ENCODE data around the gene ERBIN.

The ERBIN gene

GRCh38 chr5:65919773-65920172, 6.6 kb upstream of the ERBIN start:
- no peak for DNase-seq (ENCODE audit: extremely low spot score)
- CTCF ChIA-PET, result no interaction called here
- TF ChIP-seq, protein P1, sequence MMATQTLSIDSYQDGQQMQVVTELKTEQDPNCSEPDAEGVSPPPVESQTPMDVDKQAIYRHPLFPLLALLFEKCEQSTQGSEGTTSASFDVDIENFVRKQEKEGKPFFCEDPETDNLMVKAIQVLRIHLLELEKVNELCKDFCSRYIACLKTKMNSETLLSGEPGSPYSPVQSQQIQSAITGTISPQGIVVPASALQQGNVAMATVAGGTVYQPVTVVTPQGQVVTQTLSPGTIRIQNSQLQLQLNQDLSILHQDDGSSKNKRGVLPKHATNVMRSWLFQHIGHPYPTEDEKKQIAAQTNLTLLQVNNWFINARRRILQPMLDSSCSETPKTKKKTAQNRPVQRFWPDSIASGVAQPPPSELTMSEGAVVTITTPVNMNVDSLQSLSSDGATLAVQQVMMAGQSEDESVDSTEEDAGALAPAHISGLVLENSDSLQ (IDR thresholded peaks at IDR 0.05), result no peak
- no peak for TF ChIP-seq LEF1 (IDR thresholded peaks at IDR 0.05; ENCODE audit: borderline replicate concordance)
- TF ChIP-seq TARDBP (IDR thresholded peaks at IDR 0.05), result no peak
- no peak for TF ChIP-seq SUZ12 (IDR thresholded peaks at IDR 0.05)
- TF ChIP-seq ARNT (IDR thresholded peaks at IDR 0.05), result no peak
- no peak for TF ChIP-seq BHLHE40 (IDR thresholded peaks at IDR 0.05; ENCODE audit: borderline replicate concordance)
- TF ChIP-seq FOXK2 (IDR thresholded peaks at IDR 0.05), result no peak

DNA sequence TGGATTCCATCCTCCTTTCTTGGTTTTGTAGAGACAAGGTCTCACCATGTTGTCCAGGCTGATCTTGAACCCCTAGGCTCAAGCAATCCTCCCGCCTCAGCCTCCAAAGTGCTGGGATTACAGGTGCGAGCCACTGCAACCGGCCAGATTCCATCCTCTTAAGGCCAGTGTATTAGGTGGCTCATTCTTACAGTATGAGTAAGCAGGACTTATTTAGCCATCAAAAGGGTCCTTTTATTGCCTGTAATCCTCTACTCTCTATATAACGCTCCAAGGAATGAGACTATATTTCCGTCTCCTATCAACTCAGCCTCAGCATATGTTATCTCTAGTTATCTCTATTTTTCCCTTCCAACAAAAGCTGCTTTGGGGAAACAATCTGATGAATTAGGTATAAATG, 3.0 kb upstream of the ERBIN start:
- no peak for DNase-seq (ENCODE audit: extremely low spot score)

More at GRCh38 chr5:65919773-65920172, 6.6 kb upstream of the ERBIN start:
- POLR2A ChIA-PET, result no interaction called here

DNA sequence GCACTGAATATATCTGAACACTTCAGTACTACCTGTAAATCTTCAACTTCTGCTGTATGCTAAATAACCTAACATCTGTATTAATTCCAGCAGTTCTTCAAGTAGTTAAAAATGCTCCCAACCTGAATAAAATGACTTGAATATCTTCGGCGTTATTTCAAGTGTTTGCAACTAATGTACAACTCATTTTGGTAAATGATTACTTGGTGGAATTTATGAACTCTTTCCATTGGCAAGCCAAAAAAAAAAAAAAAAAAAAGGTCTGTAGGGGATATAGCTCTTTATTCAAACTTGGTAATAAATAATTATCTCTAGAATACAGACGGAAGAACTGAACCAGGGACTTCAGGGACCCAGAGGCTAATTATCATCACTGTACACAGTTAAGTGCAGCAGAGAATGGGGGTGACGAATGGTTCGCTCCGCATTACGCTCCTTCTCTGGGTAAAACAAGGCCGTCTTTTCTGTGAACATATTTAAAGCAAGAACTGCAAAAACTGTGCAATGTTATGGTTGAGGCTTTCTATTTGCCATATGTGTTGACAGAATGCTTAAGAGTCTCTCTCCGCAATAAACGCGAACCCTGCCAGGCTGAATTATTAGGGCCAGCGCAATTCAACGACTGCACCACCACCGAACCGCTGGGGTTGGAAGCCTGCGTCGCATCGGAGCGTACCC, 1.9 kb upstream of the ERBIN start:
- no peak for TF ChIP-seq SUZ12 (IDR thresholded peaks at IDR 0.05)
- TF ChIP-seq FOXK2 (IDR thresholded peaks at IDR 0.05), result no peak
- TF ChIP-seq SP1 (IDR thresholded peaks at IDR 0.05), result no peak
- no peak for TF ChIP-seq NFRKB (IDR thresholded peaks at IDR 0.05)
- TF ChIP-seq, protein P1 (IDR thresholded peaks at IDR 0.05), result no peak
- no peak for TF ChIP-seq L3MBTL2 (conservative IDR thresholded peaks at IDR 0.05)
- TF ChIP-seq TARDBP (IDR thresholded peaks at IDR 0.05), result no peak
- TF ChIP-seq CTBP1 (IDR thresholded peaks at IDR 0.05; ENCODE audit: borderline replicate concordance), result no peak
- TF ChIP-seq ARNT (IDR thresholded peaks at IDR 0.05), result no peak
- no peak for TF ChIP-seq LEF1 (IDR thresholded peaks at IDR 0.05; ENCODE audit: borderline replicate concordance)
- no peak for TF ChIP-seq ZNF384 (IDR thresholded peaks at IDR 0.05)
- no peak for TF ChIP-seq FOXA1 (IDR thresholded peaks at IDR 0.05)
- TF ChIP-seq BHLHE40 (IDR thresholded peaks at IDR 0.05; ENCODE audit: borderline replicate concordance), result no peak
- no peak for TF ChIP-seq HDGF (IDR thresholded peaks at IDR 0.05; ENCODE audit: borderline replicate concordance)
- no peak for TF ChIP-seq FOXM1 (IDR thresholded peaks at IDR 0.05; ENCODE audit: borderline replicate concordance)
- TF ChIP-seq ELF4 (IDR thresholded peaks at IDR 0.05), result no peak
- no peak for DNase-seq (ENCODE audit: extremely low spot score)
- ChIA-PET POLR2A (interaction anchor here (0.9 kb wide), 1 partner anchor 9 kb away, joined by 3 read pairs; no protein-coding TSS in a partner anchor), CTCF (no interaction called here)

More for the DNA sequence above, 3.0 kb upstream of the ERBIN start:
- TF ChIP-seq FOXK2 (IDR thresholded peaks at IDR 0.05), result no peak
- CTCF ChIA-PET, result no interaction called here
- POLR2A ChIA-PET, result no interaction called here

GRCh38 chr5:65925044-65925600, 1.3 kb upstream of the ERBIN start:
- TF ChIP-seq SP1 (IDR thresholded peaks at IDR 0.05) (no peak), L3MBTL2 (conservative IDR thresholded peaks at IDR 0.05) (peak; percentile 67)
- ChIA-PET CTCF (no interaction called here), POLR2A (interaction anchor here (0.9 kb wide), 1 partner anchor 9 kb away, joined by 3 read pairs; no protein-coding TSS in a partner anchor)
- peak; percentile 55 for DNase-seq (ENCODE audit: extremely low spot score)

- CTCF ChIA-PET, result no interaction called here
- POLR2A ChIA-PET, result interaction anchor here (0.8 to 1.0 kb wide), 3 partner anchors 8 to 218 kb away, joined by 3 read pairs; partner anchors contain the start of gene SREK1
- no peak for TF ChIP-seq FOXA1 (IDR thresholded peaks at IDR 0.05)
- no peak for TF ChIP-seq ZNF384 (IDR thresholded peaks at IDR 0.05)
- no peak for TF ChIP-seq HDGF (IDR thresholded peaks at IDR 0.05; ENCODE audit: borderline replicate concordance)
- TF ChIP-seq ARNT (IDR thresholded peaks at IDR 0.05), result peak; percentile 32; the same call in 1 of the 2 replicates
- TF ChIP-seq ELF4 (IDR thresholded peaks at IDR 0.05), result no peak
- TF ChIP-seq SUZ12 (IDR thresholded peaks at IDR 0.05), result no peak
- TF ChIP-seq, protein P1 (IDR thresholded peaks at IDR 0.05), result no peak
- TF ChIP-seq SP1 (IDR thresholded peaks at IDR 0.05), result no peak
- peak; percentile 79 for TF ChIP-seq L3MBTL2 (conservative IDR thresholded peaks at IDR 0.05)
- peak; percentile 58; the same call in 1 of the 2 replicates for TF ChIP-seq CTBP1 (IDR thresholded peaks at IDR 0.05; ENCODE audit: borderline replicate concordance)
- no peak for TF ChIP-seq NFRKB (IDR thresholded peaks at IDR 0.05)
- TF ChIP-seq FOXM1 (IDR thresholded peaks at IDR 0.05; ENCODE audit: borderline replicate concordance), result peak; percentile 80; the same call in 1 of the 2 replicates
- no peak for TF ChIP-seq TARDBP (IDR thresholded peaks at IDR 0.05)
- TF ChIP-seq BHLHE40 (IDR thresholded peaks at IDR 0.05; ENCODE audit: borderline replicate concordance), result no peak
- no peak for TF ChIP-seq LEF1 (IDR thresholded peaks at IDR 0.05; ENCODE audit: borderline replicate concordance)
- no peak for TF ChIP-seq FOXK2 (IDR thresholded peaks at IDR 0.05)
- DNase-seq (ENCODE audit: extremely low spot score), result peak; percentile 83
These were observed 637 bp upstream of the ERBIN start for GRCh38 chr5:65925601-65926275.

- no peak for DNase-seq (ENCODE audit: extremely low spot score)
- CTCF ChIA-PET, result interaction anchor here (0.5 kb wide), 1 partner anchor 100 kb away, joined by 3 read pairs; no protein-coding TSS in a partner anchor
- no peak for TF ChIP-seq FOXA1 (IDR thresholded peaks at IDR 0.05)
- no peak for TF ChIP-seq ELF4 (IDR thresholded peaks at IDR 0.05)
- TF ChIP-seq LEF1 (IDR thresholded peaks at IDR 0.05; ENCODE audit: borderline replicate concordance), result no peak
- TF ChIP-seq FOXK2 (IDR thresholded peaks at IDR 0.05), result no peak
- TF ChIP-seq CTBP1 (IDR thresholded peaks at IDR 0.05; ENCODE audit: borderline replicate concordance), result no peak
- TF ChIP-seq SP1 (IDR thresholded peaks at IDR 0.05), result no peak
- TF ChIP-seq BHLHE40 (IDR thresholded peaks at IDR 0.05; ENCODE audit: borderline replicate concordance), result no peak
- TF ChIP-seq SUZ12 (IDR thresholded peaks at IDR 0.05), result no peak
- no peak for TF ChIP-seq NFRKB (IDR thresholded peaks at IDR 0.05)
- no peak for TF ChIP-seq ZNF384 (IDR thresholded peaks at IDR 0.05)
- TF ChIP-seq L3MBTL2 (conservative IDR thresholded peaks at IDR 0.05), result no peak
- TF ChIP-seq HDGF (IDR thresholded peaks at IDR 0.05; ENCODE audit: borderline replicate concordance), result no peak
- POLR2A ChIA-PET, result interaction anchor here (0.8 to 1.0 kb wide), 2 partner anchors 57 to 206 kb away, joined by 3 read pairs; no protein-coding TSS in a partner anchor
These were observed 518 bp downstream of the ERBIN start for GRCh38 chr5:65926893-65927292.

Measured in HEK293T (cell line).